Muscle of back (tissue), 11 donors: ENCODE measurements around the gene CHI3L2. TPM values are rescaled to one million over a fixed set of nuclear protein-coding genes. Genes with fewer than 3 reads are reported as not detected.

Experiments
- DNase-seq, 3 donors: peaks; one replicate each; pipeline versions ENCODE4 v3.0.0 to v3.0.0-alpha.2; 2013
- polyA plus RNA-seq, 10 donors: library from polyadenylated mRNA; unstranded; fragments of 120-200 nt; gene quantifications; one replicate each; pipeline ENCODE4 v1.2.1, GENCODE V29; 2013; ENCODE audit not compliant: insufficient read length in 10 of 10

Gene CHI3L2
- polyA plus RNA-seq, 10 donors: 0.68 to 1.3 (median 1.2) TPM; not detected in 7

DNA sequence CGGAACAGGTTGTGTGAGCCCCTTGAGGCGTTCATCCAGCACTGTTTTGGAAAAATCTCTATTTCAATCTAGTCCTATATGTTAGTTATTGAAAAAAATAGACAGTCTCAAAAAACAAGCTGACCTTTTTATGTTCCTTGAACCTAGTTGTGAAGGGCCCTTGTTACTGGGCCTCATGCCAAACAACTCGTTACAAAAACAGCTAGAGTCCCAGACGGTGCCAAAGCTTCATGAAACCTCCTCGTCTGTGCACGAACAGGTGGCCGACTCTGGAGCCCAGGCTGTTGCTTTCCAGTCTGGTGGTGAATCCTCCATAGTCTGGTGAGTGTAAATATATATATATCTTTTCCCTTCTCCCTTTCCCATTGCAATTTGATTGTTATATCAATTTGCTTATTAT is 63.1 kb downstream of the CHI3L2 start, which contains the start of gene CHIA:
Gene CHIA (plus strand): TSS at position 222 of the 400 bp plus-strand sequence. CDS start 19,617 bp downstream, outside the sequence.
- DNase-seq: no peak

Other genes starting within 250 kb of the CHI3L2 start
- 10 to 100 TPM; 36.2 to 48.9 (median 39.4) TPM for gene DRAM2, start 87.6 kb upstream of the CHI3L2 start, polyA plus RNA-seq
- 10 to 100 TPM; 16.4 to 33.0 (median 23.5) TPM for gene CEPT1, start 87.5 kb upstream of the CHI3L2 start, polyA plus RNA-seq
- 1 to 10 TPM in 9 of 10 donors, under 1 TPM in 1; 0.98 to 8.7 (median 2.3) TPM for gene DENND2D, start 27.1 kb upstream of the CHI3L2 start, polyA plus RNA-seq
- not detected for gene CHIA, start 63.1 kb downstream of the CHI3L2 start, polyA plus RNA-seq
- 1 to 10 TPM in 5 of 10 donors, under 1 TPM in 5; 0.48 to 3.4 (median 1.0) TPM for gene OVGP1, start 200.0 kb downstream of the CHI3L2 start, polyA plus RNA-seq
- 10 to 100 TPM; 34.1 to 43.6 (median 38.4) TPM for gene WDR77, start 221.5 kb downstream of the CHI3L2 start, polyA plus RNA-seq
- 100 to 1,000 TPM; 259 to 303 (median 289) TPM for gene ATP5PB, start 221.8 kb downstream of the CHI3L2 start, polyA plus RNA-seq
- gene C1orf162, start 246.3 kb downstream of the CHI3L2 start, polyA plus RNA-seq: 1 to 10 TPM; 2.1 to 6.3 (median 4.3) TPM